Measurements from ENCODE around the gene COL23A1. TPM values are rescaled to one million over a fixed set of nuclear protein-coding genes. Genes with fewer than 3 reads are reported as not detected.
"Not testable (repeated sequence)": the region's sequence is repeated elsewhere in the genome, so short reads cannot be mapped to it uniquely, and the experiment has no call there.

The COL23A1 gene
- total and polyA plus RNA-seq, 2 experiments from 2014 or later, result 4.8 to 8.2 TPM

DNA sequence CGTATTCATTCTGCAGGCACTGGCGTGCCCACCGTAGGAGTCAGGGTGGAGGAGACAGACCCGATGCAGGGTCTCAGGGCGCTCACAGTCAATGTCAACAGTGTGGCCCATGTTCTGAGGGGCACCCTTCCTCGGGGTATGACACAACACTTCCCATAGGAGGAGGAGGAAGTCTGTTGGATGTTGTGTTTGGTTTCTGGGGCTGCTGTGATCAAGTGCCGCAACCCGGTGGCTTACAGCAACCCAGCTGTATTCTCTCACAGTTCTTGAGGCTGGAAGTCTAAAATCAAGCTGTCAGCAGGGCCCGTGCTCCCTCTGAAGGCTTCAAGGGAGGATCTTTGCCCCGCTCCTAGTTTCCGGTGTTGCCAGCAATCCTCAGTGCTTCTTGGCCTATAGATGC is 391.5 kb downstream of the COL23A1 start:
- 0 out of 2 replicates have a peak, but pooled peaks cover 3% of the 10 kb centered on the region for H3F3A ChIP-seq (replicated peaks; ENCODE audit: low read depth)
- 0 out of 2 replicates have a peak, but pooled peaks cover 2% of the 10 kb centered on the region for H3K4me1 ChIP-seq (ENCODE audit: insufficient read depth)
- H4K20me1 ChIP-seq (replicated peaks; ENCODE audit: insufficient read depth), result no peaks in the 10 kb centered on the region; the same call in 1 of the 2 replicates
- ATAC-seq (no peak), DNase-seq (ENCODE audit: low spot score) (no peak)
- no peak overlapping the region for H2AFZ ChIP-seq
- no peak overlapping the region for H3K27ac ChIP-seq (ENCODE audit: low read depth)
- peaks cover 3% of the 10 kb centered on the region; the same call in 1 of the 2 replicates for H3K79me2 ChIP-seq (replicated peaks; ENCODE audit: insufficient read depth)
- no peak overlapping the region for H3K4me3 ChIP-seq
- H3K27ac Mint-ChIP-seq, result no peak overlapping the region
- H3K36me3 Mint-ChIP-seq (ENCODE audit: low read depth), result peaks cover 4% of the 10 kb centered on the region; the same call in 2 of the 3 replicates
- H3K27me3 ChIP-seq (ENCODE audit: insufficient read depth), result no peaks in the 10 kb centered on the region
- H3K36me3 ChIP-seq (ENCODE audit: insufficient read depth), result no peaks in the 10 kb centered on the region
- H3K9me3 Mint-ChIP-seq, result peaks cover 4% of the 10 kb centered on the region; the same call in 1 of the 3 replicates
- no peaks in the 10 kb centered on the region for H3K9me2 ChIP-seq (ENCODE audit: insufficient read depth)
- no peak overlapping the region for H3K4me3 Mint-ChIP-seq
- peaks cover 27% of the 10 kb centered on the region for H3K4me1 Mint-ChIP-seq
- no peak overlapping the region for H3K4me2 ChIP-seq
- TF ChIP-seq JUNB (IDR thresholded peaks at IDR 0.05; ENCODE audit: unreplicated experiment) (no peak), NANOG (IDR thresholded peaks at IDR 0.05; ENCODE audit: borderline replicate concordance) (no peak), CREB1 (CRISPR knock-in tag; IDR thresholded peaks at IDR 0.05; ENCODE audit: low read depth) (no peak), POLR2AphosphoS5 (IDR thresholded peaks at IDR 0.05; ENCODE audit: low read depth) (no peak), EZH2phosphoT487 (IDR thresholded peaks at IDR 0.05; ENCODE audit: unreplicated experiment) (no peak), EZH2 (IDR thresholded peaks at IDR 0.05; ENCODE audit: low read depth, unreplicated experiment) (no peak), REST (IDR thresholded peaks at IDR 0.05; ENCODE audit: unreplicated experiment) (no peak), ZNF114 (CRISPR knock-in tag; IDR thresholded peaks at IDR 0.05) (no peak), ZNF331 (CRISPR knock-in tag; IDR thresholded peaks at IDR 0.05; ENCODE audit: low read depth) (no peak), CTCF (conservative IDR thresholded peaks at IDR 0.05; ENCODE audit: low read depth in 2 of 2) (no peak)
- TF ChIP-seq, protein P1, sequence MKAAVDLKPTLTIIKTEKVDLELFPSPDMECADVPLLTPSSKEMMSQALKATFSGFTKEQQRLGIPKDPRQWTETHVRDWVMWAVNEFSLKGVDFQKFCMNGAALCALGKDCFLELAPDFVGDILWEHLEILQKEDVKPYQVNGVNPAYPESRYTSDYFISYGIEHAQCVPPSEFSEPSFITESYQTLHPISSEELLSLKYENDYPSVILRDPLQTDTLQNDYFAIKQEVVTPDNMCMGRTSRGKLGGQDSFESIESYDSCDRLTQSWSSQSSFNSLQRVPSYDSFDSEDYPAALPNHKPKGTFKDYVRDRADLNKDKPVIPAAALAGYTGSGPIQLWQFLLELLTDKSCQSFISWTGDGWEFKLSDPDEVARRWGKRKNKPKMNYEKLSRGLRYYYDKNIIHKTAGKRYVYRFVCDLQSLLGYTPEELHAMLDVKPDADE (IDR thresholded peaks at IDR 0.05), result no peak
- peaks cover 14% of the 10 kb centered on the region for H3K27me3 Mint-ChIP-seq (ENCODE audit: insufficient read depth, low read depth, poor library complexity)

GRCh38 chr5:178198151-178198550 is 392.0 kb downstream of the COL23A1 start:
- H3K27ac Mint-ChIP-seq; H3K4me1 ChIP-seq (ENCODE audit: insufficient read depth); H3K4me3 ChIP-seq; H3K36me3 ChIP-seq (ENCODE audit: insufficient read depth); H2AFZ ChIP-seq; DNase-seq (ENCODE audit: low spot score); H3K9me3 Mint-ChIP-seq; H3F3A ChIP-seq (replicated peaks; ENCODE audit: low read depth); ATAC-seq; H4K20me1 ChIP-seq (replicated peaks; ENCODE audit: insufficient read depth); H3K4me2 ChIP-seq; H3K27ac ChIP-seq (ENCODE audit: low read depth); H3K27me3 ChIP-seq (ENCODE audit: insufficient read depth); H3K79me2 ChIP-seq (replicated peaks; ENCODE audit: insufficient read depth); H3K9me2 ChIP-seq (ENCODE audit: insufficient read depth); H3K36me3 Mint-ChIP-seq (ENCODE audit: low read depth); H3K4me3 Mint-ChIP-seq: not testable (repeated sequence)
- H3K4me1 Mint-ChIP-seq, result peaks cover 29% of the 10 kb centered on the region
- H3K27me3 Mint-ChIP-seq (ENCODE audit: insufficient read depth, low read depth, poor library complexity), result peaks cover 16% of the 10 kb centered on the region

Data from GM23338 (cell line).